Thoracic aorta (tissue), 2 donors: ENCODE results near the gene EBF3. TPM values are rescaled to one million over a fixed set of nuclear protein-coding genes. Genes with fewer than 3 reads are reported as not detected.

ENCODE experiments used
- ATAC-seq: fragments of 150-250 bp; one replicate; pipeline ENCODE4 v1.8.0; 2017; ENCODE audit warnings: low read depth; ENCODE audit not compliant: insufficient number of reproducible peaks, low FRiP score
- DNase-seq: peaks from one replicate; pipeline ENCODE4 v3.0.0-alpha.2; 2020; ENCODE audit warnings: low spot score
- H3K27ac ChIP-seq, 2 donors: fragments of 200-600 bp; sonication (generic); 1 replicate in 1 of 2; 2 replicates in 1 of 2; pipeline ENCODE4 v1.5.1; 2016; ENCODE audit warnings: mild to moderate bottlenecking in 2 of 2, moderate library complexity in 2 of 2
- H3K27me3 ChIP-seq: fragments of 200-600 bp; sonication (generic); replicated peaks from 2 replicates; pipeline ENCODE4 v1.6.0; 2016; ENCODE audit warnings: mild to moderate bottlenecking; ENCODE audit not compliant: insufficient read depth
- H3K36me3 ChIP-seq: fragments of 200-600 bp; sonication (generic); one replicate; pipeline ENCODE4 v1.5.1; 2016
- H3K4me1 ChIP-seq, 2 donors: fragments of 200-600 bp; sonication (generic); 1 replicate in 1 of 2; 2 replicates in 1 of 2; pipeline versions ENCODE4 v1.5.1 to v1.6.0; 2016; ENCODE audit warnings: low read depth in 2 of 2, mild to moderate bottlenecking in 1 of 2; ENCODE audit not compliant: control insufficient read depth in 1 of 2
- H3K4me3 ChIP-seq: fragments of 200-600 bp; sonication (generic); 2 replicates; pipeline ENCODE4 v1.5.1; 2016; ENCODE audit warnings: mild to moderate bottlenecking
- H3K9me3 ChIP-seq: fragments of 200-600 bp; sonication (generic); 2 replicates; pipeline ENCODE4 v1.5.1; 2016
- CTCF ChIP-seq: fragments of 200-600 bp; sonication (generic); IDR thresholded peaks from one replicate; pipeline ENCODE4 v1.5.1; 2019; ENCODE audit warnings: antibody characterized with exemption
- total RNA-seq, 2 donors: library from RNA; depleted of rRNA; stranded (reverse); fragments of >200 nt; gene quantifications; one replicate each; pipeline versions ENCODE4 v1.1.0 to v1.2.3, GENCODE V29; 2016

Gene EBF3
- total RNA-seq, 2 donors from 2014 or later, result 3.6 to 4.6 TPM

GRCh38 chr10:129820451-129820850 is 143.6 kb downstream of the EBF3 start:
- H3K9me3 ChIP-seq, result no peaks in the 10 kb centered on the region

GRCh38 chr10:129816656-129817045 is 147.4 kb downstream of the EBF3 start:
- H3K4me1 ChIP-seq, result no peaks in the 10 kb centered on the region
- TF ChIP-seq CTCF, result no peak
- no peaks in the 10 kb centered on the region for H3K9me3 ChIP-seq
- no peak overlapping the region for H3K27ac ChIP-seq
- ATAC-seq (no peak), DNase-seq (no peak)
- H3K27me3 ChIP-seq, result no peaks in the 10 kb centered on the region
- H3K36me3 ChIP-seq, result no peaks in the 10 kb centered on the region
- no peak overlapping the region for H3K4me3 ChIP-seq

More at GRCh38 chr10:129820451-129820850, 143.6 kb downstream of the EBF3 start:
- Histone ChIP-seq H3K4me3 (no peak overlapping the region), H3K27me3 (no peaks in the 10 kb centered on the region), H3K36me3 (no peaks in the 10 kb centered on the region), H3K27ac (no peak overlapping the region), H3K4me1 (no peaks in the 10 kb centered on the region)
- DNase-seq (no peak), ATAC-seq (no peak)
- TF ChIP-seq CTCF, result no peak

DNA sequence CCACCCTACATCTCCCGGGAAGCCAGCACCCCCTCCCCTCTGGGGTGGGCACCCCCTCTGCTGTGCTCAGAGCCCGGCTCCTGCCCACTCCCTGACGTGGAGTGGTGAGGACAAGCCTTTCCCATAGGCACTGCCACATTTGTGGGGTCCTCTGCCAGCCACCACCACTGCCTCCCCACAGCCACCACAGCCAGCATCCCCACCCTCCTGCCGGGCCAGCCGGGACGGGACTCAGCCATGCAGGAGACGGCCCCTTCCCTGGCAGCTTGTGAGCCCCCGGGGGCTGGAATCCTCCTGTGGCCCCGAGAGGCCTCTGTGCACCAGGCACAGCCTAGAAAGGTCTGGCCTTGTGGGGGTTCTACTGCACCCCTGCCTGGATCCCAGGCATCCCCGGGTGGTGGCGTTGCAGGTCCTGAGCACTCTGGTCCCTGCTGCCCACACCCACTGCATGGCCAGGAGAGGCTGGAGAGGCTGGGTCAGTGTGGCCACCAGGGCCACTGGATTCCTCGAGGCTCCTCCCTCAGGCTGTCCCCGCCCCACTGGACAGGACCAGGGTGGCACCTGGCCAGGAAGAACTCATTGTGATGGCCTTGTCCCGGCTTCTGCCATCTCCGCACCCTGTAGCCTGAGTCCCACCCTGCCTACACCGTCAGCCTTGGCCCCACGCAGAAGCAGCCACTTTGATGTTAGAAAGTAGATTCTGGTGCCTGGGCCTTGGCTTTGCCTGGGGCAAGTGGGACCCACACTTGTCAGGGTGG is 148.0 kb downstream of the EBF3 start:
- H3K4me1 ChIP-seq, result no peaks in the 10 kb centered on the region

GRCh38 chr10:129814681-129815646 is 149.1 kb downstream of the EBF3 start:
- ATAC-seq (no peak), DNase-seq (no peak)
- no peaks in the 10 kb centered on the region for H3K4me1 ChIP-seq
- H3K9me3 ChIP-seq, result no peaks in the 10 kb centered on the region
- no peak overlapping the region for H3K27ac ChIP-seq
- no peak for TF ChIP-seq CTCF
- no peaks in the 10 kb centered on the region for H3K36me3 ChIP-seq
- H3K4me3 ChIP-seq, result no peak overlapping the region
- H3K27me3 ChIP-seq, result no peaks in the 10 kb centered on the region

More for the DNA sequence above, 148.0 kb downstream of the EBF3 start:
- Histone ChIP-seq H3K27me3 (no peaks in the 10 kb centered on the region), H3K27ac (no peak overlapping the region), H3K9me3 (no peaks in the 10 kb centered on the region), H3K36me3 (no peaks in the 10 kb centered on the region), H3K4me3 (no peak overlapping the region)
- no peak for TF ChIP-seq CTCF
- ATAC-seq (no peak), DNase-seq (no peak)

DNA sequence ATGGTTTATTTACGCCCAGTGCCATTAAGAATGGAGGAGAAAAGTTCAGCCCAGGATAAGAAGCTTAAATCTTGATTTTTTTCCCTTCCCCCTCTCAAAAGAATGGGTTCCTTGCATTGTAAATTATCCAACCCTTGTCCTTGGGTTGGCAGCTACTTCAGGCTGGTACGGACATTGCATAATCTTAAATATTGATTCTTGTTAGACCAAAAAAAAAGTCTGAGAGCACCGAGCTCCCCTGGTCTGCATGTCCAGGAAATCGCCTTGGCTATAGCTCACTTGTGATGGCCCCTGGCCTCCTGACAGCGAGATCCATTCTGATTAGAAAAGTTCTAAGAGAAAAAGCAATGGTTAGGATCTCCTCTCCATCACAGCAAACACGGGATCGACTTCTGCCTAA is 151.7 kb downstream of the EBF3 start:
- no peak overlapping the region for H3K27ac ChIP-seq
- no peak for DNase-seq
- no peak for TF ChIP-seq CTCF
- H3K4me3 ChIP-seq, result no peak overlapping the region
- H3K27me3 ChIP-seq, result no peaks in the 10 kb centered on the region
- H3K36me3 ChIP-seq, result no peaks in the 10 kb centered on the region
- no peaks in the 10 kb centered on the region for H3K9me3 ChIP-seq
- no peak for ATAC-seq
- H3K4me1 ChIP-seq, result no peaks in the 10 kb centered on the region
